ENCODE results near the gene NCKAP5. TPM values are rescaled to one million over a fixed set of nuclear protein-coding genes. Genes with fewer than 3 reads are reported as not detected.

Gene NCKAP5
- total RNA-seq, 1 donor from 2014 or later = 0.26 TPM

- no peak for FAIRE-seq
- no peak for DNase-seq (ENCODE audit: low read depth)
- H3K27me3 ChIP-seq (ENCODE audit: control insufficient read depth, insufficient read depth, low read length) = no peaks in the 10 kb centered on the region
- no peak for TF ChIP-seq CTCF (IDR thresholded peaks at IDR 0.05; ENCODE audit: insufficient read depth, low read length, severe bottlenecking)
- H3K4me3 ChIP-seq (ENCODE audit: low read depth, low read length) = no peak overlapping the region
- H3K36me3 ChIP-seq (ENCODE audit: control insufficient read depth, insufficient read depth, low read length) = no peaks in the 10 kb centered on the region
These were observed 929.8 kb downstream of the NCKAP5 start for GRCh38 chr2:132638313-132639040.

GRCh38 chr2:132636346-132636745, 931.9 kb downstream of the NCKAP5 start:
- TF ChIP-seq CTCF (IDR thresholded peaks at IDR 0.05; ENCODE audit: insufficient read depth, low read length, severe bottlenecking) = no peak
- FAIRE-seq = no peak

GRCh38 chr2:132633635-132634034, 934.6 kb downstream of the NCKAP5 start:
- no peak overlapping the region for H3K4me3 ChIP-seq (ENCODE audit: low read depth, low read length)
- no peak for TF ChIP-seq CTCF (IDR thresholded peaks at IDR 0.05; ENCODE audit: insufficient read depth, low read length, severe bottlenecking)
- no peaks in the 10 kb centered on the region for H3K27me3 ChIP-seq (ENCODE audit: control insufficient read depth, insufficient read depth, low read length)
- DNase-seq (ENCODE audit: low read depth) (no peak), FAIRE-seq (no peak)
- H3K36me3 ChIP-seq (ENCODE audit: control insufficient read depth, insufficient read depth, low read length) = no peaks in the 10 kb centered on the region

More at GRCh38 chr2:132636346-132636745, 931.9 kb downstream of the NCKAP5 start:
- no peak for DNase-seq (ENCODE audit: low read depth)
- Histone ChIP-seq H3K4me3 (ENCODE audit: low read depth, low read length) (no peak overlapping the region), H3K36me3 (ENCODE audit: control insufficient read depth, insufficient read depth, low read length) (no peaks in the 10 kb centered on the region), H3K27me3 (ENCODE audit: control insufficient read depth, insufficient read depth, low read length) (no peaks in the 10 kb centered on the region)

GRCh38 chr2:132632000-132632649, 936.1 kb downstream of the NCKAP5 start:
- no peak overlapping the region for H3K4me3 ChIP-seq (ENCODE audit: low read depth, low read length)
- TF ChIP-seq CTCF (IDR thresholded peaks at IDR 0.05; ENCODE audit: insufficient read depth, low read length, severe bottlenecking) = no peak
- H3K27me3 ChIP-seq (ENCODE audit: control insufficient read depth, insufficient read depth, low read length) = no peaks in the 10 kb centered on the region
- DNase-seq (ENCODE audit: low read depth) (no peak), FAIRE-seq (peak; percentile 52)
- H3K36me3 ChIP-seq (ENCODE audit: control insufficient read depth, insufficient read depth, low read length) = no peaks in the 10 kb centered on the region

- FAIRE-seq (no peak), DNase-seq (ENCODE audit: low read depth) (no peak)
- TF ChIP-seq CTCF (IDR thresholded peaks at IDR 0.05; ENCODE audit: insufficient read depth, low read length, severe bottlenecking) = no peak
- no peak overlapping the region for H3K4me3 ChIP-seq (ENCODE audit: low read depth, low read length)
- no peaks in the 10 kb centered on the region for H3K36me3 ChIP-seq (ENCODE audit: control insufficient read depth, insufficient read depth, low read length)
- H3K27me3 ChIP-seq (ENCODE audit: control insufficient read depth, insufficient read depth, low read length) = no peaks in the 10 kb centered on the region
These were observed 940.7 kb downstream of the NCKAP5 start for GRCh38 chr2:132627536-132627935.

Measured in bronchial epithelial cell (primary cell).